Panc1 (cell line): ENCODE data around the gene DCHS2.

Experiments used
- POLR2AphosphoS5 ChIP-seq: IDR thresholded peaks from 2 replicates; pipeline ENCODE4 v1.6.1; 2012; ENCODE audit warnings: mild to moderate bottlenecking, low read depth, low read length, moderate library complexity
- SIN3A ChIP-seq: IDR thresholded peaks from 2 replicates; pipeline ENCODE4 v1.6.1; 2012; ENCODE audit warnings: low read depth, mild to moderate bottlenecking, low read length, moderate library complexity, borderline replicate concordance; ENCODE audit not compliant: insufficient read depth
- TCF7L2 ChIP-seq: IDR thresholded peaks from 2 replicates; pipeline ENCODE4 v1.6.1; 2011; ENCODE audit warnings: mild to moderate bottlenecking, low read depth, low read length, inconsistent platforms
- TF ChIP-seq, protein P1 (sequence below): fragments of 450-650 bp; IDR thresholded peaks from 2 replicates; pipeline ENCODE4 v1.5.1; 2017; ENCODE audit warnings: mild to moderate bottlenecking
- TF ChIP-seq, protein P2 (sequence below), 2 experiments: IDR thresholded peaks; 2 replicates each; pipeline ENCODE4 v1.6.1; 2011 to 2012; ENCODE audit warnings: low read depth in 2 of 2, control low read depth in 1 of 2, low read length in 1 of 2, mild to moderate bottlenecking in 1 of 2, moderate library complexity in 1 of 2; ENCODE audit not compliant: insufficient read depth in 1 of 2

DNA sequence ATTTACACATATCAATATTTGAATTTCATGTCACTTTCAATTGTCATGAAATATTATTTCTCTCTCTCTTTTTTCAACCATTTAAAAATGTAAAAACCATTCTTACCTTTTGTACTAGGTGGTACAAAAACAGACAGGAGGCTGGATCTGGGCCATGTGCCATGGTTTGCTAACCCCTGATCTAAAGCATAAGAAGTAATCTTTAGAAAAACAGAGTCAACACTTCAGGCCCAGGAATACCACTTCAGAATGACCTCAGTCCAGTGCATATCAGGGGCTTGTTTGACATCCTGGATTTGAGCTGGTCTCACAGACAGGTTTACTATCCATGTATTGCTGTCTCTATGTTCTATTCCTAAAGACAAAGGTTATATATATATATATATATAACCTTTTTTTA is 102.5 kb downstream of the DCHS2 start:
- TF ChIP-seq, protein P1, sequence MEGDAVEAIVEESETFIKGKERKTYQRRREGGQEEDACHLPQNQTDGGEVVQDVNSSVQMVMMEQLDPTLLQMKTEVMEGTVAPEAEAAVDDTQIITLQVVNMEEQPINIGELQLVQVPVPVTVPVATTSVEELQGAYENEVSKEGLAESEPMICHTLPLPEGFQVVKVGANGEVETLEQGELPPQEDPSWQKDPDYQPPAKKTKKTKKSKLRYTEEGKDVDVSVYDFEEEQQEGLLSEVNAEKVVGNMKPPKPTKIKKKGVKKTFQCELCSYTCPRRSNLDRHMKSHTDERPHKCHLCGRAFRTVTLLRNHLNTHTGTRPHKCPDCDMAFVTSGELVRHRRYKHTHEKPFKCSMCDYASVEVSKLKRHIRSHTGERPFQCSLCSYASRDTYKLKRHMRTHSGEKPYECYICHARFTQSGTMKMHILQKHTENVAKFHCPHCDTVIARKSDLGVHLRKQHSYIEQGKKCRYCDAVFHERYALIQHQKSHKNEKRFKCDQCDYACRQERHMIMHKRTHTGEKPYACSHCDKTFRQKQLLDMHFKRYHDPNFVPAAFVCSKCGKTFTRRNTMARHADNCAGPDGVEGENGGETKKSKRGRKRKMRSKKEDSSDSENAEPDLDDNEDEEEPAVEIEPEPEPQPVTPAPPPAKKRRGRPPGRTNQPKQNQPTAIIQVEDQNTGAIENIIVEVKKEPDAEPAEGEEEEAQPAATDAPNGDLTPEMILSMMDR, result no peak
- TF ChIP-seq, protein P2, sequence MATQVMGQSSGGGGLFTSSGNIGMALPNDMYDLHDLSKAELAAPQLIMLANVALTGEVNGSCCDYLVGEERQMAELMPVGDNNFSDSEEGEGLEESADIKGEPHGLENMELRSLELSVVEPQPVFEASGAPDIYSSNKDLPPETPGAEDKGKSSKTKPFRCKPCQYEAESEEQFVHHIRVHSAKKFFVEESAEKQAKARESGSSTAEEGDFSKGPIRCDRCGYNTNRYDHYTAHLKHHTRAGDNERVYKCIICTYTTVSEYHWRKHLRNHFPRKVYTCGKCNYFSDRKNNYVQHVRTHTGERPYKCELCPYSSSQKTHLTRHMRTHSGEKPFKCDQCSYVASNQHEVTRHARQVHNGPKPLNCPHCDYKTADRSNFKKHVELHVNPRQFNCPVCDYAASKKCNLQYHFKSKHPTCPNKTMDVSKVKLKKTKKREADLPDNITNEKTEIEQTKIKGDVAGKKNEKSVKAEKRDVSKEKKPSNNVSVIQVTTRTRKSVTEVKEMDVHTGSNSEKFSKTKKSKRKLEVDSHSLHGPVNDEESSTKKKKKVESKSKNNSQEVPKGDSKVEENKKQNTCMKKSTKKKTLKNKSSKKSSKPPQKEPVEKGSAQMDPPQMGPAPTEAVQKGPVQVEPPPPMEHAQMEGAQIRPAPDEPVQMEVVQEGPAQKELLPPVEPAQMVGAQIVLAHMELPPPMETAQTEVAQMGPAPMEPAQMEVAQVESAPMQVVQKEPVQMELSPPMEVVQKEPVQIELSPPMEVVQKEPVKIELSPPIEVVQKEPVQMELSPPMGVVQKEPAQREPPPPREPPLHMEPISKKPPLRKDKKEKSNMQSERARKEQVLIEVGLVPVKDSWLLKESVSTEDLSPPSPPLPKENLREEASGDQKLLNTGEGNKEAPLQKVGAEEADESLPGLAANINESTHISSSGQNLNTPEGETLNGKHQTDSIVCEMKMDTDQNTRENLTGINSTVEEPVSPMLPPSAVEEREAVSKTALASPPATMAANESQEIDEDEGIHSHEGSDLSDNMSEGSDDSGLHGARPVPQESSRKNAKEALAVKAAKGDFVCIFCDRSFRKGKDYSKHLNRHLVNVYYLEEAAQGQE (IDR thresholded peaks at IDR 0.05; ENCODE audit: insufficient read depth in 1 of 2, low read depth in 2 of 2, low read length in 1 of 2), result no peak
- TF ChIP-seq TCF7L2 (no peak), POLR2AphosphoS5 (no peak), SIN3A (no peak)
